Activated CD8-positive, alpha-beta memory T cell treated with anti-CD3 and anti-CD28 coated beads, Interleukin-2, amount 50 U/mL, for 48 hours (primary cell): ENCODE data around the gene RNF123.
A peak's percentile ranks its signal among the peaks of the same experiment; 100 is the strongest.

Experiments used
- DNase-seq: peaks from one replicate; pipeline ENCODE4 v3.0.0-alpha.2; 2020

The RNF123 gene

GRCh38 chr3:49721896-49722781 is 32.8 kb downstream of the RNF123 start:
- no peak for DNase-seq

- no peak for DNase-seq
These were observed 33.5 kb downstream of the RNF123 start for GRCh38 chr3:49722896-49723295.

- peak; percentile 83 for DNase-seq
These were observed 33.9 kb downstream of the RNF123 start for GRCh38 chr3:49723296-49723627.

- DNase-seq: peak; percentile 97
These were observed 34.5 kb downstream of the RNF123 start, which contains the start of gene GMPPB for GRCh38 chr3:49723628-49724551. Gene GMPPB (minus strand): TSS chr3:49723951. CDS start chr3:49723726, 225 bp downstream.

- DNase-seq: no peak
These were observed 35.2 kb downstream of the RNF123 start for GRCh38 chr3:49724586-49724985.

DNA sequence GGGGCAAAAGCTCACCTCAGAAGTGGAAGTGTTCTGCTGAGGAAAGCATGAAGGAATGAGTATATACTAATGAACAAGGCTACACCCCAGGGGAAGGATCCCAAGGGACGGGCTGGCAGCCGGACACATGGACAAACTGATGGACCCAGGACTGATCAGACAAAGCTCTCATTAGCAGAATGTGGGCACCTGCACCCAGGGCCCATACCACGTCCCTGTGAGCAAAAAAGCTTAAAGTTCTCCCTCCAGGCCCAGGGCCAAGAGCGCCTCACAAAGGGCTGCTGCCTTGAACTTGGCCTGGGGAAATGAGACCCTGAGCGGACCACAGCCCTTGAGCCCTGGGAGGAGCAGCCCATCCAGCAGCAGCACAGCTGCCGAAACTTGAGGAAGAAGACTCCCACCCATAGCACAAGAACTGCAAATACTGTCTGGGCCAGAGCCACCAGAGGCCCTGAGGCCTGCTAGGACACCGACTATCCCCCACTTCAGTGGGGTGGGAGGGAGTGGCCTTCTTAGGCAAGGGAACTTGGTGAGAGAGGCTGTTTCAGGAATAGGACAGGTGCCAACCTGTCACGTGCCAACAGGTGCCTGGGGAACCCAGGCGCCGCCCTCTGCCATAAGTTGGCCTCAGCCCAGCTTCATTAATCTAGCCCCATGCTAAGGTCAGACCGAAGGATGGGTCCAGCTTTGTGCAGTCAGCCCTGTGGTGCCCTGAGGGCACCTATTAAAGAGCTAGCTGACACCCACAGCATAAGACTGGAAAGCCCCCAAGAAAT is 36.7 kb downstream of the RNF123 start:
- DNase-seq: no peak

GRCh38 chr3:49727154-49727923 is 38.0 kb downstream of the RNF123 start:
- DNase-seq: no peak

GRCh38 chr3:49727924-49728361 is 38.6 kb downstream of the RNF123 start:
- no peak for DNase-seq

GRCh38 chr3:49729966-49730609 is 40.7 kb downstream of the RNF123 start:
- no peak for DNase-seq

DNA sequence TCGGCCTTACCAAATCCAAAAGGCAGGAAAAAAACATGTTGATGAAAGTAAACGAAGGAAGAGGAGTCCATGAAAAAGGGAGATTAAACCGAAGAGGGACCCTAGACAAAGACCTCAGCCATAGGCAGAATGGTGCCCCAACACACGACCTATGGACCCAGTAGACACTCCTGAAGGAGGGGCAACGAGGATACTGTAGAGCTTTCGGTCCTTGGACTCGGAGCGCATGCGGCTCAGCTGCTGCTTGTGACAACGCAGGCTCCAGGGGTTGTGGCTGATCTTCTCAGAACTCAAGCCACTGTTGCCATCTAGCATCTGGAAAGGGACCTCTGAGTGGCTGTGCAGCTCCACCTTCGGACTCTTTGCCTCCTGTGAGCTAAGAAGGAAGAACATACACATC is 43.2 kb downstream of the RNF123 start:
- DNase-seq: no peak

- DNase-seq: peak; percentile 26
These were observed 44.2 kb downstream of the RNF123 start for GRCh38 chr3:49733551-49733950.

- DNase-seq: no peak
These were observed 45.4 kb downstream of the RNF123 start for GRCh38 chr3:49734752-49735151.

DNA sequence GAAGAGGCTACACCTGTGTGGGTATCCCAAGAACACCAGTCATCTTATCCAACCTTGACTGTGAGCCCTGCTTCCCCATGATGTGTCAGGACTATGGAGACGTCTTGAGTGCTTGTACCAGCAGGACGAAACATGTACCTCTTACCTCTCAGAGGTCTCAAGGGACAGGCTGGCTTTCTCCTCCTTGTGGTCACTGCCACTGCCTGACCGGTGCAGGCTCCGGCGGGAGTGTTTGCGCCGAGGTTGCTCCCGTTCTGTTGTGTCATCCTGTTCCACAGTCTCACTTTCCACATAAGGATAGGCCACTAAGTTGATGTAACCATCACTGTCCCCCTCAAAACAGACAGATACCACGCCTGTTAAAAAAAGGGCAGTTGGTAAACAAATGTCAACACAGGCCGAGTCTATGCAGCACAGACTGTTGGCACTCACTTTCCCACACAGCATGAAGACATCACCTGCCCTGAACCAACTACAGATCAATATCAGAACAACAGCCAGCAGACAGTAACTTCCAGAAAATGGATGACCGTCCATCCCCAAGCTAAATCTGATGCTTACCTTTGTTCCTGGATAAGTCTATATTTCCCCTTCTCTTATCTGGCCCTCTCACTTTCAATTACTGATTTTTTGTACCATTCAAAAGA is 48.8 kb downstream of the RNF123 start:
- DNase-seq: peak; percentile 30

DNA sequence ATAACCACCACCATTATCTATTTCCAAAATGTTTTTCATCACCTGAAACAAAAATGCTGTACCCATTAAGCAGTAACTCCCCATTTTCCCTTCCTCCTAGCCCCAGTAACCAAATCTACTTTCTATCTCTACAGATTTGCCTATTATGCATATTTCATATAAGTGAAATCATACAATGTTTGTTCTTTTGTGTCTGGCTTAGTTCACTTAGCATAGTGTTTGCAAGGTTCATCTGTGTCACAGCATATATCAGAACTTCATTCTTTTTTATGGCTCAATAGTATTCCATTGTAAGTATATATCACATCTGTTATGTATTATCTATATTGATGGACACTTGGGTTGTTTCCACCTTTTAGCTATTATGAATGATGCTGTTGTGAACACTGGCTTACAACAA is 51.1 kb downstream of the RNF123 start:
- DNase-seq: no peak

- DNase-seq: peak; percentile 15
These were observed 56.6 kb downstream of the RNF123 start for GRCh38 chr3:49745986-49746385.

- peak; percentile 22 for DNase-seq
These were observed 58.6 kb downstream of the RNF123 start for GRCh38 chr3:49747792-49748480.

GRCh38 chr3:49748874-49749273 is 59.5 kb downstream of the RNF123 start:
- peak; percentile 35 for DNase-seq

DNA sequence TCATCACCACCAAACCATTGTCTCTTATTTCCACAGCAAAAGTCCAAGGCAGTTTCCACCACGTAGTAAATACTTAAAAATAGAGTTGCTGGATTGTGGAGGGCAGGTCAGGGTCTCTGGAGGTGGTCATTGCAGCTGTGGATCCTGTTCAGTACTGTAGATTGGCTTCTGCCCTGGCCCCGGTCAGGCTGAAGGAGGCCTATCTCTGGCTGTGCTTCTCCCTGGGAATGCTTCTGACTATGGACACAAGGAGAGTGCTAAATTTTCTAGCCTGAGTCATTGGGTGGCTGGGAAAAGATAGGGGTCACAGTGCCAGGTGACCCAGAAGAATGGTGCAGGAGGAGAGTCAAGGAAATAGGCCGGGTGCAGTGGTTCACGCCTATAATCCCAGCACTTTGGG is 60.7 kb downstream of the RNF123 start:
- DNase-seq: peak; percentile 26

GRCh38 chr3:49751501-49751900 is 62.1 kb downstream of the RNF123 start:
- no peak for DNase-seq

DNA sequence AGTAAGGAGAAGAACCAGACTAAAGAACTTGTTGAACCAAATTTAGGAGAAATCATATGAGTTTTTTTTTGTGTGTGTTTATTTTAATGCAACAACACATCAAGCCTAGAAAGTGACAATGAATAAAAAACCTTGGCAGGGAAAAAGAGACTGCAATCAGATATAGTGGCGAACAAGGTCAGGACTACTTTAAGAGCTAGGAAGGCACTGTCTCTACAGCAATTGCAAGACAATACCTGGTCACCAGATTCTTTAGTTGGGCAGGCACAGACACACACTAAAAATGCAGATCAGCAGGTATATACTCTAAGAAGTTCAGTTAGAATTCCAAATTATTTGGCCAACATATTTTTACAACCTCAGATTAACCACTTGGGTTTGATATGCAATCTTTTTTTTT is 65.2 kb downstream of the RNF123 start:
- DNase-seq: no peak
